HG03039 (cell line): ENCODE results near the gene IP6K1.

Source experiments
- ATAC-seq: cut with Tn5 transposase; IDR thresholded peaks from one replicate; pipeline ENCODE4 v1.9.1; 2021; ENCODE audit warnings: mild to moderate bottlenecking, moderate library complexity; ENCODE audit not compliant: unreplicated experiment

The IP6K1 gene

GRCh38 chr3:49727154-49727923 is 59.0 kb downstream of the IP6K1 start:
- no peak for ATAC-seq

- ATAC-seq: no peak
Observed at GRCh38 chr3:49725906-49726681, 60.2 kb downstream of the IP6K1 start.

GRCh38 chr3:49724586-49724985 is 61.8 kb downstream of the IP6K1 start:
- ATAC-seq: no peak

DNA sequence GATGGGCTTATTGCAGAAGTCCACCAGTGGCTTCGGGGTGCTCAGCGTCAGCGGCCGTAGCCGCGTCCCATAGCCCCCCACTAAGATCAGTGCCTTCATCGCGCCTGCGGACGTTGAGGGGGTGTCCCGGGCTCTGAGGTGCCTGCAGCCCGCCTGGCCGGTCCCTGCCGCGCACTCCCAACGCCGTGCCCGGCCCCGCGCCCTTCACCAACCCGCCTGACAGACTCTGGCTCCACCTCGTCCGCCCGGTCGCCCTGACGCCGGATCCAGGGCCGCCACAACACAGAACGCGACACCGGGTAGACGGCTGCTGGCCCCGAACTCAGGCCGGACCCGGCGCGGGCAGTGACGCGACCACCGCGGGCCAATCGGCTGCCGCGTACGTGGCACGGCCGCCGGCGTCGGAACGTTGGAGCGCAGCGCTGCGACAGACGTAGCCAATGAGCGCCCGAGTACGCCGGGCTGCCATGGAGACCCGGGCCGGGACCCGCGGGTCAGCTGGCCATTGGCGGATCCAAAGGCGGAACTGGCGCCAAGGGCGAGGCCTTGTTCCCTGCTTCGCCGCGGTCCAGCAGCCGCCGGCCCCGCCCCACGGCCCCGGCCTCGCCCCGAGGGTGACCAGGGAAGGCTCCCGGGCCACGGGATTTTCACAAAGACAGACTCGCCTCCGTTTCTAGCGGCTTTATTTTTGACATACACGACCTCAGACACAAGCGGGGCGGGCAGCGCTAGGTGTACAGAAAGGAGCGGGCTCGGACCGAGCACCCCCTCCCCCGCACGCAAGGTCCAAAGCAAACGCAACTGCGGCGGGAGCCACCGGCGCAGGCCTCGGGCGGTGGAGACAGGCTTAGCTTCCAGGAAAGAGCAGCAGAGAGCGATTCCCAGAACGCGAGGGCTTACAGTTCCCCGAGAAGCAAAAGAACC is 62.5 kb downstream of the IP6K1 start, which contains the start of gene GMPPB:
GMPPB (minus strand) TSS at position 324 of the 924 bp plus-strand sequence; CDS start at position 99, 225 bp downstream.
- peak; percentile 72 for ATAC-seq

DNA sequence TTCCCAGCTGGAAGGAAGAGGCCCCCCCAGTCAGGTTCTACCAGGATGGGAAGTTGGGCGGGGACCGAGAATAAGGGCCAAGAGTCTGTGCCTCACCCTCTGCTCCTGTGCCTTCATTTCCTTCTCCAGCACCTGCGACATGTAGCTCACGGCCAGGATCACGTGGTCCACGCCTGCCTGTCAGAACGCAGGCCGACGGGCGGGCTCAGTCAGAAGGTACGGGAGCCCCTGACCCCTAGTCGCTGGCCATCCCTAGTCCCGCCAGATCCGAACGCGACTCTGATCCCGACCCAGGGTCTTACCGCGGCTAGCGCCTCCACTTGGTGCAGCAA is 63.1 kb downstream of the IP6K1 start:
- ATAC-seq: no peak

DNA sequence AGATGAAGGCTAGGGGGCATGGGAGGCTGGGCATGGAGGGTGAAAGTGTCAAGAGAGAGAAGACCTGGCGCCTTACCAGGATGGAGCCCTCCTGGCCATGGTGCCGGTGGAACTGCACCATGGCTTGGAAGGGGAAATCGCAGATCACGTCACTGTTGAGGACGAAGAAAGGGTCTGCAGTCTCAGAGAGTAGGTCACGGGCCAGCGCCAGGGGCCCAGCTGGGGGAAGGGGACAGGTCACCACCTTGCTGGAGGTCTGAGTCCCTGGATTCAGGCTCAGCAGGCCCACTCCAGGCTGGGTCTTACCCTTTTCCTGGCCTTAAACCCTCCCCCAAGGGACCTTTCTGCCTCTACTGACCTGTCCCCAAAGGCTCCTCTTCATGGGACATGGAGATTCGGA is 63.4 kb downstream of the IP6K1 start:
- ATAC-seq: no peak

GRCh38 chr3:49721896-49722781 is 64.2 kb downstream of the IP6K1 start:
- no peak for ATAC-seq

DNA sequence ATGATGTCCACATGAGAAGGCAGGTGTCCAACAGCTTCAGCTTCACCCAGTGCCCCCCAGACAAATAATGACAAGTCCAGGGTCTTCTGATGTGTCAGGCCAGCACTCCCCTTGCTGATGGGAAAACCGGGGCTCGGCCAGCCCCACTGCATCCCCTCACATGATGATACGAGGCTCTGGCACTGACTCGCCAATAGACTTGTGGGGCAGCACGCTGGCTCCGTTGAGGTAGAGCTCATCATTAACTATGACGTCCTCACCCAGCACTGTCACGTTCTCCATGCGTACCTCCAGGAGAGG is 64.8 kb downstream of the IP6K1 start:
- no peak for ATAC-seq

GRCh38 chr3:49720855-49721595 is 65.3 kb downstream of the IP6K1 start:
- no peak for ATAC-seq

DNA sequence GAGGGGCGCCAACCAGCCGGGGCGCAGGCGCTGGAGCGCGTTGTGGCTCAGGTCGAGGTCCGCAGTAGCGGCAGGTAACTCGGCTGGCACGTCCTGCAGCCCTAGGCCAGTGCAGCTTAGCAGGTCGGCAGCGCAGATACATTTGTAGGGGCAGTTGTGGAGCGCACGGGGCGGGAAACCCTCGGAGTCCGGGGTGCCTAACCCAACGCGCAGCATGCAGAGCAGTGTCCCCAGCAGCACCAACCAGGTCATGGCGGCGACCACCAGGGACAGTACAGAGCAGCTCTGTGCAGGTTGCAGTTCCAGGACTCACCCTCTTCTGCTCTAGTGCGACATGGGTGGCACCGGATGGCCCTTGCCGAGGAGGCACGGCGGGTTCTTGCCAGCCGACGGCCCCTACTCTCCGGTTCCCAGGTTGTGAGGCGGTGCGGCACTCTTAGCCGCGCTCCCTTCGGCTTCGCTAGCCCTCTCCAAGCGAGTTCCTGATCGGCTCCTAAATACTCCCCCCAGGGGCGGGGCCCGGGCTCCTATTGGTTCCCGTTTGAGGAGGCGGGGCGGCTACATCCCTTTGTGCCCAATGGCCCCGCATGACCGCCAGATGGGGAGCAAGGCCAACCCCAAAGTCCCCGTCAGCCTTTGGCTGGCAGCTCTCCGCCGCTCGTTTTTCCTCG is 67.0 kb downstream of the IP6K1 start, which contains the start of gene AMIGO3:
AMIGO3 (minus strand) TSS at position 471 of the 671 bp plus-strand sequence; CDS start at position 252, 219 bp downstream.
- ATAC-seq: peak; percentile 38

DNA sequence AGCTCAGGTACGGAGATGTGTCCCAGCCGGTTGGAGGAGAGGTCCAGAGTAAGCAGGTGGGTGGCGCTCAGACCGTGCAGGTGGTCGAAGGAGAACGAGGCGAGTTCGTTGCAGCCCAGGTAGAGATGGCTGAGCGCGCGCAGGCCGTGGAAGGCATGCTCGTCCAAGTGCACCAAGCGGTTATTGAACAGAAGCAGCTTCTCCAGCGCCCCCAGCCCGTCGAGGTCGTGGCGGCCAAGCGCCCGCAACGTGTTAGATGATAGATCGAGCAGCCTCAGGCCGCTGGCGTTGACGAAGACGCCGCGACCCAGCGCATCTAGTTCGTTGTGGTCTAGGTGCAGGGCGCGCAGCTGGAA is 67.5 kb downstream of the IP6K1 start:
- no peak for ATAC-seq

- ATAC-seq: no peak
Observed at GRCh38 chr3:49717959-49718857, 68.1 kb downstream of the IP6K1 start.

GRCh38 chr3:49717211-49717958 is 69.0 kb downstream of the IP6K1 start:
- no peak for ATAC-seq

GRCh38 chr3:49716691-49717210 is 69.6 kb downstream of the IP6K1 start:
- ATAC-seq: no peak

DNA sequence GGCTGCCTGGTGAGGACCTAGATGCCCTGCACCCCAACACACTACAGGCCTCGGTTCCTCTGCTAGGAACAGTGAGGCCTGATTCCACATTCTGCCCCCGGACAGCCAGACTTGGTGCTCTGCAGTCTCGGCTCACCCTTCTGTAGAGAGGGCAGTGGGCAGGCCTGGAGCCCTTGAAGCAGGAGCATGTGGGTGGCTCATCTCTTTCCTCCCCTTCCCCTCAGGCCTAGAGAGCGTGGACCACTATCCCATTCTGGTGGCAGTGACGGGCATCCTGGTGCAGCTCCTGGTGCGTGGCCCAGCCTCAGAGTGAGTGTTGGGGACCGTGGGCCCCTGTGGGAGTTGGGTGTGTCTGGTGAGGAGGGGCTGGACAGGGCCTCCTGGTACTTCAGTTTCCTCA is 70.2 kb downstream of the IP6K1 start:
- ATAC-seq: no peak

DNA sequence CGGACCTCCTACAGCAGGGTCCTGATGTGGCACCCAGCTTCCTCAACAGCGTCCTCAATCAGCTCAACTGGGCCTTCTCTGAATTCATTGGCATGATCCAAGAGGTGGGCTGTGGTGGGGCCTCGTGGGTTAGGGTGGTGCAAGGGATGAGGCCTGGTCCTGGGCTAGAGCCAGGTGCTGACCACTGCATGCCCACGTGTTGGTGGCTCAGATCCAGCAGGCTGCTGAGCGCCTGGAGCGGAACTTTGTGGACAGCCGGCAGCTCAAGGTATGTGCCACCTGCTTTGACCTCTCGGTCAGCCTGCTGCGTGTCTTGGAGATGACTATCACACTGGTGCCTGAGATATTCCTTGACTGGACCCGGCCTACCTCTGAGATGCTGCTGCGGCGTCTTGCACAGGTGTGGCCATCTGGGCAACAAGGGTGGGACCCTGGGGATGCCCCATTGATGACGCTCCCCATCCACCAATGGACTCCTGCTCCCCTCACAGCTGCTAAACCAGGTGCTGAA is 70.7 kb downstream of the IP6K1 start:
- ATAC-seq: no peak
